BE2C (cell line): ENCODE measurements around the gene CA5B.
A peak's percentile ranks its signal among the peaks of the same experiment; 100 is the strongest.
"Not testable (repeated sequence)": the region's sequence is repeated elsewhere in the genome, so short reads cannot be mapped to it uniquely, and the experiment has no call there.

Experiments used
- DNase-seq: peaks from one replicate; pipeline ENCODE4 v3.0.0-alpha.2; 2020
- H3K27me3 ChIP-seq: fragments of 250-450 bp; sonication (Bioruptor Pico); 2 replicates; pipeline ENCODE4 v1.5.1; 2020; ENCODE audit warnings: mild to moderate bottlenecking
- H3K36me3 ChIP-seq: fragments of 250-450 bp; sonication (Bioruptor Pico); 2 replicates; pipeline ENCODE4 v1.5.1; 2020; ENCODE audit warnings: mild to moderate bottlenecking
- H3K4me1 ChIP-seq: fragments of 250-450 bp; sonication (Bioruptor Pico); 2 replicates; pipeline ENCODE4 v1.5.1; 2020
- H3K4me3 ChIP-seq: 2 replicates; pipeline ENCODE4 v1.5.1; 2011; ENCODE audit warnings: low read depth, low read length
- H3K9me3 ChIP-seq: fragments of 250-450 bp; sonication (Bioruptor Pico); 2 replicates; pipeline ENCODE4 v1.5.1; 2020
- TF ChIP-seq, protein P1 (sequence below): IDR thresholded peaks from 2 replicates; pipeline ENCODE4 v1.5.1; 2012; ENCODE audit warnings: mild to moderate bottlenecking, low read depth, low read length

The CA5B gene

GRCh38 chrX:15758140-15758539, 20.1 kb downstream of the CA5B start:
- TF ChIP-seq, protein P1, sequence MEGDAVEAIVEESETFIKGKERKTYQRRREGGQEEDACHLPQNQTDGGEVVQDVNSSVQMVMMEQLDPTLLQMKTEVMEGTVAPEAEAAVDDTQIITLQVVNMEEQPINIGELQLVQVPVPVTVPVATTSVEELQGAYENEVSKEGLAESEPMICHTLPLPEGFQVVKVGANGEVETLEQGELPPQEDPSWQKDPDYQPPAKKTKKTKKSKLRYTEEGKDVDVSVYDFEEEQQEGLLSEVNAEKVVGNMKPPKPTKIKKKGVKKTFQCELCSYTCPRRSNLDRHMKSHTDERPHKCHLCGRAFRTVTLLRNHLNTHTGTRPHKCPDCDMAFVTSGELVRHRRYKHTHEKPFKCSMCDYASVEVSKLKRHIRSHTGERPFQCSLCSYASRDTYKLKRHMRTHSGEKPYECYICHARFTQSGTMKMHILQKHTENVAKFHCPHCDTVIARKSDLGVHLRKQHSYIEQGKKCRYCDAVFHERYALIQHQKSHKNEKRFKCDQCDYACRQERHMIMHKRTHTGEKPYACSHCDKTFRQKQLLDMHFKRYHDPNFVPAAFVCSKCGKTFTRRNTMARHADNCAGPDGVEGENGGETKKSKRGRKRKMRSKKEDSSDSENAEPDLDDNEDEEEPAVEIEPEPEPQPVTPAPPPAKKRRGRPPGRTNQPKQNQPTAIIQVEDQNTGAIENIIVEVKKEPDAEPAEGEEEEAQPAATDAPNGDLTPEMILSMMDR, result no peak
- H3K27me3 ChIP-seq, result no peaks in the 10 kb centered on the region

GRCh38 chrX:15759886-15760285, 21.8 kb downstream of the CA5B start:
- H3K4me1 ChIP-seq, H3K4me3 ChIP-seq, H3K9me3 ChIP-seq, DNase-seq, H3K27me3 ChIP-seq, H3K36me3 ChIP-seq: not testable (repeated sequence)

More at GRCh38 chrX:15758140-15758539, 20.1 kb downstream of the CA5B start:
- Histone ChIP-seq H3K9me3 (no peaks in the 10 kb centered on the region), H3K36me3 (no peaks in the 10 kb centered on the region), H3K4me3 (no peak overlapping the region), H3K4me1 (no peaks in the 10 kb centered on the region)
- DNase-seq, result no peak

- H3K27me3 ChIP-seq, result no peaks in the 10 kb centered on the region
- H3K9me3 ChIP-seq, result no peaks in the 10 kb centered on the region
- TF ChIP-seq, protein P1, result peak; percentile 79
- no peaks in the 10 kb centered on the region for H3K36me3 ChIP-seq
- no peaks in the 10 kb centered on the region for H3K4me1 ChIP-seq
- no peak overlapping the region for H3K4me3 ChIP-seq
- peak; percentile 19 for DNase-seq
These were observed 23.6 kb downstream of the CA5B start for GRCh38 chrX:15761564-15762191.

DNA sequence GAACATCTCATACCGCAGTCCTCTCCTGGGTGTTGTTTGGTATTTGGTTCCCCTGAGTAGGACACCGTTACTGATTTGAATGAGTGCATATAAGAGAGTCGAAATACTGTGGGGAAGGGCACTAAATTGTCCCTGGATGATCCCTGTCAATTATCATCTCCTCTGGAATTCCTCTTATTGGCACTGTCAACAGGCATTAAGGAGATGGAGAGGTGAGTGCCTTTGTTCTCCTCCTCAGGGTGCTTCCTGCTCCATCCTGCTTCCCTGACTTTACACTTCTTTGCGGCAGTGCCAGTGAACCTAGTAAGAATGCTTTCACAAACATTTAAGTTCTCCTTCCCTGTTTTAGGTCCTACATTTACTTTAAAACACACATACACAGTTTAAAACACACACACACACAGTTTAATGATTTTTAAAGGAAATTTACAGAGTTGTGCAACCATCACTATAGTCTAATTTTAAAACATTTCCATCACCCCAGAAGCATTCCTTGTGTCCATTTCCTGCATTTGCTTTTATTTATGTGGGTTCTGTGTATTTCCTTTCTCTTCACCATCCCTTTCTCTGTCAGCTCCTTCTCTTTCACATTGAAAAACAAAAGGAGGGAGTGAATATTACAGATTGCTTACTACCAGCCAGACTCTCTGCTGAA, 31.4 kb downstream of the CA5B start:
- no peak for DNase-seq

GRCh38 chrX:15781961-15782699, 44.1 kb downstream of the CA5B start:
- Histone ChIP-seq H3K9me3 (no peaks in the 10 kb centered on the region), H3K4me3 (no peak overlapping the region), H3K27me3 (no peaks in the 10 kb centered on the region), H3K36me3 (no peaks in the 10 kb centered on the region), H3K4me1 (no peaks in the 10 kb centered on the region)
- no peak for DNase-seq
- TF ChIP-seq, protein P1, result no peak

More for the DNA sequence above, 31.4 kb downstream of the CA5B start:
- no peaks in the 10 kb centered on the region for H3K27me3 ChIP-seq
- H3K9me3 ChIP-seq, result no peaks in the 10 kb centered on the region
- no peaks in the 10 kb centered on the region for H3K4me1 ChIP-seq
- no peak overlapping the region for H3K4me3 ChIP-seq
- H3K36me3 ChIP-seq, result no peaks in the 10 kb centered on the region
- TF ChIP-seq, protein P1, result no peak

DNA sequence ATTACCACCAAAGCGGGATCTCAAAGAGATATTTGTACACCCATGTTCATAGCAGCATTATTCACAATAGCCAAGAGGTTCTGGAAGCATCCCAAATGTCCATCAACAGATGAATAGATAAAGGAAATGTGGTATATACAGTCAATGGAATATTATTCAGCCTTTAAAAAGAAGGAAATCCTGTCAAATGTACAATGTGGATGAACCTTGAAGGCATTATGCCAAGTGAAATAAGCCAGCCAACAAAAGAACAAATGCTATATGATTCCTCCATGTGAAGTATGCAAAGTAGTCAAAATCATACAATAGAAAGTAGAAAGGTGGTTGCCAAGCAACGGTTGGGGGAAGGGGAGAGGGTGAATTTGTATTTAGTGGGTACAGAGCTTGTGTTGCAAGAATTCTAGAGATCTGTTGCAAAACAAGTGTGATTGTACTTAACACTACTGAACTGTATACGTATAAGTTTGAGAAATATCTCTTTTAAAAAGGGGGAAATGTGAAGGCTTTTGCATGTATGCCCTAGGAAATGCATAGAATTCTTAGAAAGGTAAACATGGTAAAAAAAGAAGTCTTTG, 47.2 kb downstream of the CA5B start:
- Histone ChIP-seq H3K9me3 (no peaks in the 10 kb centered on the region), H3K4me1 (no peaks in the 10 kb centered on the region), H3K27me3 (no peaks in the 10 kb centered on the region), H3K4me3 (no peak overlapping the region), H3K36me3 (no peaks in the 10 kb centered on the region)
- no peak for DNase-seq
- TF ChIP-seq, protein P1, result no peak
